ENCODE results near the gene ARHGAP21. TPM values are rescaled to one million over a fixed set of nuclear protein-coding genes. Genes with fewer than 3 reads are reported as not detected.

The ARHGAP21 gene
- total RNA-seq, 2 donors from 2014 or later: 38.9 to 44.2 TPM

- 78% methylated on average over 6 of the region's 6 CpGs for WGBS, 2 donors
These were observed 79.9 kb downstream of the ARHGAP21 start for GRCh38 chr10:24643679-24644209.

GRCh38 chr10:24642921-24643678 is 80.6 kb downstream of the ARHGAP21 start:
- intact Hi-C loops (cut with DNase I): loop anchor here (5.0 kb wide), 1 partner anchor 439 kb away; no protein-coding TSS in a partner anchor
- WGBS, 2 donors: 10 to 12% methylated on average over 6 of the region's 6 CpGs
- Histone ChIP-seq H3K36me3 (replicated peaks in 1 of 2; ENCODE audit: insufficient read depth in 1 of 2, low read depth in 2 of 2) (no peaks in the 10 kb centered on the region), H3K4me3 (no peak overlapping the region), H3K4me1 (peaks cover 10% of the 10 kb centered on the region), H3K9me3 (no peaks in the 10 kb centered on the region), H3K27ac (peak overlapping the region in 2 of 4 donors; percentile 12 to 46), H3K27me3 (no peaks in the 10 kb centered on the region)
- DNase-seq: peak in 3 of 4 donors; percentile 16 to 57 (median 22)
- peak; percentile 60 to 96 (median 89) for TF ChIP-seq CTCF (IDR thresholded peaks at IDR 0.05)
- no peak for TF ChIP-seq POLR2A (IDR thresholded peaks at IDR 0.05)
- peak; percentile 99 for ATAC-seq

More at GRCh38 chr10:24643679-24644209, 79.9 kb downstream of the ARHGAP21 start:
- H3K4me1 ChIP-seq: peaks cover 10% of the 10 kb centered on the region
- no peaks in the 10 kb centered on the region for H3K36me3 ChIP-seq (replicated peaks in 1 of 2; ENCODE audit: insufficient read depth in 1 of 2, low read depth in 2 of 2)
- DNase-seq: no peak
- peak overlapping the region in 2 of 4 donors; percentile 12 to 46 for H3K27ac ChIP-seq
- no peak for TF ChIP-seq CTCF (IDR thresholded peaks at IDR 0.05)
- no peaks in the 10 kb centered on the region for H3K9me3 ChIP-seq
- intact Hi-C loops (cut with DNase I): loop anchor here (5.0 kb wide), 1 partner anchor 439 kb away; no protein-coding TSS in a partner anchor
- H3K4me3 ChIP-seq: no peak overlapping the region
- no peaks in the 10 kb centered on the region for H3K27me3 ChIP-seq
- no peak for ATAC-seq

GRCh38 chr10:24639124-24639523 is 84.6 kb downstream of the ARHGAP21 start:
- Histone ChIP-seq H3K4me3 (no peak overlapping the region), H3K27ac (no peak overlapping the region), H3K36me3 (replicated peaks in 1 of 2; ENCODE audit: insufficient read depth in 1 of 2, low read depth in 2 of 2) (no peaks in the 10 kb centered on the region), H3K4me1 (peaks cover 20% of the 10 kb centered on the region), H3K27me3 (no peaks in the 10 kb centered on the region), H3K9me3 (no peaks in the 10 kb centered on the region)
- DNase-seq: no peak
- no peak for ATAC-seq
- WGBS, 2 donors: 83 to 93% methylated on average over 1 of the region's 1 CpG
- no peak for TF ChIP-seq POLR2A (IDR thresholded peaks at IDR 0.05)
- TF ChIP-seq CTCF (IDR thresholded peaks at IDR 0.05): no peak
- intact Hi-C loops (cut with DNase I): no loop called here

- 93 to 96% methylated on average over 4 of the region's 4 CpGs for WGBS, 2 donors
- H3K27me3 ChIP-seq: no peaks in the 10 kb centered on the region
- H3K4me3 ChIP-seq: no peak overlapping the region
- peaks cover 0 to 4% of the 10 kb centered on the region in 2 donors for H3K36me3 ChIP-seq (replicated peaks in 1 of 2; ENCODE audit: insufficient read depth in 1 of 2, low read depth in 2 of 2)
- H3K27ac ChIP-seq: no peak overlapping the region
- no peaks in the 10 kb centered on the region for H3K9me3 ChIP-seq
- intact Hi-C loops (cut with DNase I): no loop called here
- H3K4me1 ChIP-seq: no peaks in the 10 kb centered on the region
- no peak for ATAC-seq
- no peak for DNase-seq
- TF ChIP-seq CTCF (IDR thresholded peaks at IDR 0.05) (no peak), POLR2A (IDR thresholded peaks at IDR 0.05) (no peak)
These were observed 97.9 kb downstream of the ARHGAP21 start for GRCh38 chr10:24625778-24626177.
